ENCODE measurements around the gene CRYGN.

The CRYGN gene

GRCh38 chr7:151406051-151406875 is 33.7 kb downstream of the CRYGN start:
- no peak overlapping the region for H3K4me3 ChIP-seq (ENCODE audit: low read depth, low read length)
- TF ChIP-seq, protein P1, sequence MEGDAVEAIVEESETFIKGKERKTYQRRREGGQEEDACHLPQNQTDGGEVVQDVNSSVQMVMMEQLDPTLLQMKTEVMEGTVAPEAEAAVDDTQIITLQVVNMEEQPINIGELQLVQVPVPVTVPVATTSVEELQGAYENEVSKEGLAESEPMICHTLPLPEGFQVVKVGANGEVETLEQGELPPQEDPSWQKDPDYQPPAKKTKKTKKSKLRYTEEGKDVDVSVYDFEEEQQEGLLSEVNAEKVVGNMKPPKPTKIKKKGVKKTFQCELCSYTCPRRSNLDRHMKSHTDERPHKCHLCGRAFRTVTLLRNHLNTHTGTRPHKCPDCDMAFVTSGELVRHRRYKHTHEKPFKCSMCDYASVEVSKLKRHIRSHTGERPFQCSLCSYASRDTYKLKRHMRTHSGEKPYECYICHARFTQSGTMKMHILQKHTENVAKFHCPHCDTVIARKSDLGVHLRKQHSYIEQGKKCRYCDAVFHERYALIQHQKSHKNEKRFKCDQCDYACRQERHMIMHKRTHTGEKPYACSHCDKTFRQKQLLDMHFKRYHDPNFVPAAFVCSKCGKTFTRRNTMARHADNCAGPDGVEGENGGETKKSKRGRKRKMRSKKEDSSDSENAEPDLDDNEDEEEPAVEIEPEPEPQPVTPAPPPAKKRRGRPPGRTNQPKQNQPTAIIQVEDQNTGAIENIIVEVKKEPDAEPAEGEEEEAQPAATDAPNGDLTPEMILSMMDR (IDR thresholded peaks at IDR 0.05; ENCODE audit: borderline replicate concordance, insufficient read depth, low read depth, low read length): no peak

- H3K4me3 ChIP-seq (ENCODE audit: low read depth, low read length): no peak overlapping the region
- TF ChIP-seq, protein P1 (IDR thresholded peaks at IDR 0.05; ENCODE audit: borderline replicate concordance, insufficient read depth, low read depth, low read length): no peak
Measured at GRCh38 chr7:151405588-151405987, 34.4 kb downstream of the CRYGN start.

GRCh38 chr7:151405056-151405455 is 34.9 kb downstream of the CRYGN start:
- no peak overlapping the region for H3K4me3 ChIP-seq (ENCODE audit: low read depth, low read length)
- TF ChIP-seq, protein P1 (IDR thresholded peaks at IDR 0.05; ENCODE audit: borderline replicate concordance, insufficient read depth, low read depth, low read length): no peak

- TF ChIP-seq, protein P1 (IDR thresholded peaks at IDR 0.05; ENCODE audit: borderline replicate concordance, insufficient read depth, low read depth, low read length): no peak
- no peak overlapping the region for H3K4me3 ChIP-seq (ENCODE audit: low read depth, low read length)
Measured at GRCh38 chr7:151404216-151405011, 35.5 kb downstream of the CRYGN start.

- no peak overlapping the region for H3K4me3 ChIP-seq (ENCODE audit: low read depth, low read length)
- TF ChIP-seq, protein P1 (IDR thresholded peaks at IDR 0.05; ENCODE audit: borderline replicate concordance, insufficient read depth, low read depth, low read length): no peak
Measured at GRCh38 chr7:151403764-151404163, 36.2 kb downstream of the CRYGN start.

GRCh38 chr7:151402029-151402835 is 37.7 kb downstream of the CRYGN start:
- TF ChIP-seq, protein P1 (IDR thresholded peaks at IDR 0.05; ENCODE audit: borderline replicate concordance, insufficient read depth, low read depth, low read length): no peak

More at GRCh38 chr7:151402029-151402835, 37.7 kb downstream of the CRYGN start:
- H3K4me3 ChIP-seq (ENCODE audit: low read depth, low read length): no peak overlapping the region
